ENCODE data around the gene HIPK2.
"Not testable (repeated sequence)": the region's sequence is repeated elsewhere in the genome, so short reads cannot be mapped to it uniquely, and the experiment has no call there.

The HIPK2 gene

DNA sequence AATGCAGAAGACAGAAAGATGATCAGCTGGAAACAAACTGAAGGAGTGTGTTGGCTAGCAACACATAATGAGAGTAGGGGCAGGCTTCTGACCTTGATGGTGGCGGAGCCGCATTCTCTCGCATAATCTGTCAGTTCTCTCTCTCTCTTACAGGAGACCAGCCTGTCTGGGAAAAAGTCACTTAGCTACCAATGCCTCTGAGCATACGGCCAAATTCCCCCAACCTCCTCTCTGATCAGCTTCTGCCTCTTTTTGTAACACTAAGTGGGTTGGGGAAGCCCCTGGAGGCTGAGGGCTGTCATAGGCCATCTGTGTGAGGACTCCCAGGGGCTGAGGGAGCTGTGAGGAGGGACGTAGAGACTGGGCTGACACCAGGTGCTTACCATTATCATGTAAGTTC, 104.6 kb downstream of the HIPK2 start:
- in situ Hi-C loops (cut with MboI; ENCODE audit: low sequenced_read_pairs, unreplicated experiment), result no loop called here
- DNase-seq (ENCODE audit: low spot score), result peak; percentile 68
- no peak for TF ChIP-seq CTCF (IDR thresholded peaks at IDR 0.05; ENCODE audit: borderline replicate concordance, control extremely low read depth, extremely low read depth, insufficient read depth, missing control alignments)

- no peak for TF ChIP-seq CTCF (IDR thresholded peaks at IDR 0.05; ENCODE audit: borderline replicate concordance, control extremely low read depth, extremely low read depth, insufficient read depth, missing control alignments)
- no peak for DNase-seq (ENCODE audit: low spot score)
- in situ Hi-C loops (cut with MboI; ENCODE audit: low sequenced_read_pairs, unreplicated experiment), result no loop called here
Observed at GRCh38 chr7:139671967-139672366, 105.8 kb downstream of the HIPK2 start.

- in situ Hi-C loops (cut with MboI; ENCODE audit: low sequenced_read_pairs, unreplicated experiment); DNase-seq (ENCODE audit: low spot score): not testable (repeated sequence)
Observed at GRCh38 chr7:139670662-139671061, 107.1 kb downstream of the HIPK2 start.

GRCh38 chr7:139669106-139670061, 108.4 kb downstream of the HIPK2 start:
- TF ChIP-seq CTCF (IDR thresholded peaks at IDR 0.05; ENCODE audit: borderline replicate concordance, control extremely low read depth, extremely low read depth, insufficient read depth, missing control alignments), result no peak
- in situ Hi-C loops (cut with MboI; ENCODE audit: low sequenced_read_pairs, unreplicated experiment), result no loop called here

DNA sequence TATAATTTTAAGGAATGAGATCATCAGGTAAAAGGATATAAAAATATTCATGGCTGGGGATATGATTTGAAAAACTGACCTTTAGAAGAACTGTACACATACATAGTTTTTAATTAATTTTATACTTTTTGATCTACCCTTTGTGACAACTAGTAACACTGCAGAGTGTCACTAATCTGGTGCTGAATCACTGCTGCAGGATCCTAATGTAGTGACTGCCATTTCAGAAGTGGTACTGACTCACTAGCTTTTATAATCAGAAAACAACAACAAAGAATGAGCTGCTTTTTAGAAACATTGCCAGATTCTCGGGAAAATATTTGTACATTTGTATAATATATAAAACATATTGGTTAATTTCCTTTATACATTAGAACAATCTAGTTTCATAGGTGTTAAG, 110.4 kb downstream of the HIPK2 start:
- TF ChIP-seq CTCF (IDR thresholded peaks at IDR 0.05; ENCODE audit: borderline replicate concordance, control extremely low read depth, extremely low read depth, insufficient read depth, missing control alignments), result no peak
- in situ Hi-C loops (cut with MboI; ENCODE audit: low sequenced_read_pairs, unreplicated experiment), result no loop called here

More at GRCh38 chr7:139669106-139670061, 108.4 kb downstream of the HIPK2 start:
- no peak for DNase-seq (ENCODE audit: low spot score)

DNA sequence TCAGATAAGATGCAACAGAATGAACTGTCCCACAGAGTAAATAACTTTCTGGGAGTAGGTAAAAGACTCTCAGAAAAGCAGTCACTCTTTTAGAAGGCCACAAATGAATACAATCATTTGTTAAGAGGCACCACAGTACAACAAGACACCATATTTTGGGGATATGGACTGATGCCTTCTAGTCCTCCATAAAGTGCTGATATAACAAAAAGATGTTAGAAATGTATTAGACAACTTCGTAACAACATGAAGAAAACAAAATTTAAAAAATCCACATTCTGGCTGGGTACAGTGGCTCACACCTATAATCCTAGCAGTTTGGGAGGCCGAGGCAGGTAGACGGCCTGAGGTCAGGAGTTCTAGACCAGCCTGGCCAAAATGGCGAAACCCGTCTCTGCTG, 111.3 kb downstream of the HIPK2 start:
- no peak for TF ChIP-seq CTCF (IDR thresholded peaks at IDR 0.05; ENCODE audit: borderline replicate concordance, control extremely low read depth, extremely low read depth, insufficient read depth, missing control alignments)
- in situ Hi-C loops (cut with MboI; ENCODE audit: low sequenced_read_pairs, unreplicated experiment), result no loop called here

More for the DNA sequence above, 110.4 kb downstream of the HIPK2 start:
- no peak for DNase-seq (ENCODE audit: low spot score)

DNA sequence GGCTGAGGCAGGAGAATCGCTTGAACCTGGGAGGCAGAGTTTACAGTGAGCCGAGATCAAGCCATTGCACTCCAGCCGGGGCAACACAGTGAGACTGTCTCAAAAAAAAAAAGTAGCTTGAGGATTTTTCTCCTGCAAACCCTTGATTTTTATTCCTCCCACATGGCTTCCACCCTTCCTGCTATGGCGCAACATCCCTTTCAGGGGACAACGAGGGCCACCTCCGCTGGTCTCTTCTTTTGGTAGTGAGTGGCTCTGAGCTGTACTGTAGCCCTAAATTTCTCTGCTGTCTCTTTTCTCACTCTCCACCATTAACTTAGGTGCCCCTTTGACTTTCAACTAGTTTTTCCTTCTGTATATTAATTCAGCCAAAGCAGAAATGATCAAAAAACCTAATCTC, 113.4 kb downstream of the HIPK2 start:
- in situ Hi-C loops (cut with MboI; ENCODE audit: low sequenced_read_pairs, unreplicated experiment), result no loop called here
- TF ChIP-seq CTCF (IDR thresholded peaks at IDR 0.05; ENCODE audit: borderline replicate concordance, control extremely low read depth, extremely low read depth, insufficient read depth, missing control alignments), result no peak
- no peak for DNase-seq (ENCODE audit: low spot score)

More for the DNA sequence above, 111.3 kb downstream of the HIPK2 start:
- DNase-seq (ENCODE audit: low spot score), result no peak
